ENCODE data around the gene ELANE.
"Not testable (repeated sequence)": the region's sequence is repeated elsewhere in the genome, so short reads cannot be mapped to it uniquely, and the experiment has no call there.

ELANE gene

DNA sequence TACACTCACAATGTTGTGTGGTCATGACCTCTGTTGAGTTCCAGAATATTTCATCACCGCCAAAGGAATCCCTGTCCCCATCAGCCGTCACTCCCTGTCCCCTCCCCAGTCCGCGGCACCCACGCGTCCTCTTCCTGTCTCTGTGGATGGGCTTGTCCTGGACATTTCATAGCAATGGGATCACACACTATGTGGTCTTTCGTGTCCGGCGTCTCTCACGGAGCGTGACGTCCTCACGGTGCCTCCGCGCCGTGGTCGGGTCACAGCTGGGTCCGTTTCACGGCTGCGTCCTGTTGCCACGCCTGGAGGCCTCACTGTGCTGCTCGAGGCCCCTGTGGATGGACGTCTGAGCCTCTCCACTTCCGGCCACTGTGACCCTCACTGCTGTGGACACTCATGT lies 17.9 kb upstream of the ELANE start:
- intact Hi-C loops (cut with DNase I), result no loop called here
- DNase-seq, result no peak

- no peak for DNase-seq
- intact Hi-C loops (cut with DNase I), result no loop called here
Observed at GRCh38 chr19:835210-835810, 16.8 kb upstream of the ELANE start.

DNA sequence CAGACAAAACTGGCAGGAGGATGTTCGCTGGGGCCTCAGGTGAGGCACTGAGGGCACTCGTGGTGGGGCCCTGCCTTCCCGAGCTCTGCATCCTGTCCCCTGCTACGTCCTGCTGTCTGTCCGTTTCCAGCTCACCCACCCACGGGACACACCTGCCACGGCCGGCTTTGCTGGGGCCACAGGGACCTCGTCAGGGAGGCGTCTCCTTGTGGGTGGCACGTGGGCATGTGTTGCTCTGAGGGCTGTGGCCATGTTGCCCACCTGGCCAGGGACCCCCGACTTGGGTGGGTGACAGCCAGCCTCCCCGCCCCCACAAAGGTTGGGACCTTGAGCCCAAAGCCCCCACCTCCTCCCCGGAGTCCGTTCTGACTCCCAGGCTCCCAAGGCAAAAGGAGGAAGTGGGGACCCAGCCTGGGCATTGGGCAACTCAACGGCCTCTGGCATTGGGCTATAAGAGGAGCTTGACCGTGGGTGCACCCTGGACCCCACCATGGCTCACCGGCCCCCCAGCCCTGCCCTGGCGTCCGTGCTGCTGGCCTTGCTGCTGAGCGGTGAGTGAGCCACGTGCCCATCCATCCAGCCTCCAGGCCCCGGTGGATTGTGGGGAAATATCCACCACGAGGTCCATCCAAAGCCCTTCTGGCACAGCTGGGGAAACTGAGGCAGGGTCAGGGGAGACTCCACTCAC lies 11.4 kb upstream of the ELANE start, which contains the start of gene PRTN3:
Gene PRTN3 (plus strand): TSS at position 481 of the 688 bp plus-strand sequence. CDS start 10 bp downstream, at position 491.
- no peak for DNase-seq

GRCh38 chr19:842802-843179 lies 9.3 kb upstream of the ELANE start:
- intact Hi-C loops (cut with DNase I), result not testable (repeated sequence)

More for the DNA sequence above, 11.4 kb upstream of the ELANE start, which contains the start of gene PRTN3:
- intact Hi-C loops (cut with DNase I), result no loop called here

DNA sequence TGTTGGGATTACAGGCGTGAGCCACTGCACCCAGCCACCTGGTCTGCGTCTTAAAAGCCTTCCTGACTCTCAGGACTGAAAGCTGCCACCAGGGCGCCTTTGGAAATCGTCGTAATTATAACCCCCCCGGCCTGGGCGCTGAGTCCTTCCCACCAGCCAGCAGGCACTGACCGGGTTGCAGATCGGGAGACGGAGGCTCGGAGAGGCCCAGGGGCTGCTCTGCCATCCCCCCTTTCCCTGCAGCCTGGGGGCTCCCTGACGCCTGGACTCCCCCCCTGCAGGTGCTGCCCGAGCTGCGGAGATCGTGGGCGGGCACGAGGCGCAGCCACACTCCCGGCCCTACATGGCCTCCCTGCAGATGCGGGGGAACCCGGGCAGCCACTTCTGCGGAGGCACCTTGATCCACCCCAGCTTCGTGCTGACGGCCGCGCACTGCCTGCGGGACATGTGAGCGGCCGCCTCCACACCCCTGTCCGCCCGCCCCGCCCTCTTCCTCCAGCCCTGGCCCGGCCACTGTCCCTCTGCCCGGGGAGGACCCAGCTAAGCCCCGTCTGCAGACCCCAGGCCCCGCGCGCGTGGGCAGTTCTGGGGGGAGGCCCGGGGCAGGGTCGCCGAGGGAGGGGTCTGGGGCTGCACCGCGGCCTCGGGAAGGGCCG lies 8.8 kb upstream of the ELANE start:
- peak in 5 of 42 donors; percentile 25 to 58 (median 38) for DNase-seq
- intact Hi-C loops (cut with DNase I), result no loop called here

More at GRCh38 chr19:842802-843179, 9.3 kb upstream of the ELANE start:
- DNase-seq, result not testable (repeated sequence)

GRCh38 chr19:843836-844545 lies 8.1 kb upstream of the ELANE start:
- intact Hi-C loops (cut with DNase I), result no loop called here
- DNase-seq, result no peak

- peak in 4 of 42 donors; percentile 18 to 49 (median 31) for DNase-seq
- intact Hi-C loops (cut with DNase I), result no loop called here
Observed at GRCh38 chr19:844546-844971, 7.5 kb upstream of the ELANE start.

DNA sequence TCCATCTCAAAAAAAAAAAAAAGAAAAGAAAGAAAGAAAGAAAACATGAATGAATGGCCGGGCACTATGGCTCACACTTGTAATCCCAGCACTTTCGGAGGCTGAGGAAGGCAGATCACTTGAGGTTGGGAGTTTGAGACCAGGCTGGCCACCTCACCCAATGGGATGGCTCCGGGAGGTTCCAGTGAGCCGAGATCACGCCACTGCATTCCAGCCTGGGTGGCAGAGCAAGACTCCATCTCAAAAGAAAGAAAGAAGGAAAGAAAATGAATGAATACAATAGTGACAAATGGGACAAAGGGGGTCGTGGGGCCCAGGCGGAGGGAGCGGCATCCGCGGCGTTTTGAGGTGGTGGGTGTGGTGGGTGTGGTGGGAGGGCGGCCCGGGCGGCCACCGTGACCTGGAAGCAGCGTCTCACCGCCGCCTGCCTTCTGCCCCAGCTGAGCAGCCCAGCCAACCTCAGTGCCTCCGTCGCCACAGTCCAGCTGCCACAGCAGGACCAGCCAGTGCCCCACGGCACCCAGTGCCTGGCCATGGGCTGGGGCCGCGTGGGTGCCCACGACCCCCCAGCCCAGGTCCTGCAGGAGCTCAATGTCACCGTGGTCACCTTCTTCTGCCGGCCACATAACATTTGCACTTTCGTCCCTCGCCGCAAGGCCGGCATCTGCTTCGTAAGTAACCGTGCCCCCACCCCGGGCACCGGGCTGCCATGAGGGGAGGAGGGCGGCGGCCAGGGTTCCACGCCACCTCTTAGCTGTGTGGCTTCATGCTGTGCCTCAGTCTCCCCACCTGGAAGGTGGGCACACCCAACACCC lies 6.2 kb upstream of the ELANE start:
- no peak for DNase-seq
- intact Hi-C loops (cut with DNase I), result no loop called here

DNA sequence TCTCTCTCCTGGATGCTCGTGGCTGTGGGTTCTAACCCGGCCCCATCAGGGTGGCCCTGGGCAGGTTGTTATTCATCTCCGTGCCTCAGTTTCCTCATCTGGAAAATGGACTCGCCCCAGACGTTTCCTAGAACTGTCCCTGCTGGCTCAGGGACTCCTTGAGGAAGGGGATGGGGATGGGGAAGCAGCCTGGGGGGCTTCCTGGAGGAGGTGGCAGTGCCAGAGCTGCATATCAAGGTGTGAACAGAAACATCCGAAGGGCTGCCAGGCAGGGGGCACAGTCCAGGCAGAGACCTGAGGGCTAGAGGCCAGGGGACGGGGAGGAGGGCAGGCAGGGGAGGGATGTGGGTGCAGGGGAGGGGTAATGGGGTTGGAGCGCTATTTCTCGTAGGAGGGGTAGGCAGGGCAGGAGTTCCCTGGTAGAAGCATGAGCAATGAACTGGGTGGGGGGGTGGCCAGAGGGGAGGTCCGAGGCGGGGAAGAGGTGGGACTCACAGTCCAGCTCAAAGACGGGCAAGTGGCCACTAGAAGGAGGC lies 3.6 kb upstream of the ELANE start:
- intact Hi-C loops (cut with DNase I), result no loop called here
- DNase-seq, result no peak

GRCh38 chr19:849195-849594 lies 2.9 kb upstream of the ELANE start:
- DNase-seq; intact Hi-C loops (cut with DNase I): not testable (repeated sequence)

- intact Hi-C loops (cut with DNase I), result no loop called here
- peak in 20 of 42 donors; percentile 19 to 72 (median 47) for DNase-seq
Observed at GRCh38 chr19:850221-850978, 1.7 kb upstream of the ELANE start.

GRCh38 chr19:850979-851335 lies 1.1 kb upstream of the ELANE start:
- intact Hi-C loops (cut with DNase I), result no loop called here
- no peak for DNase-seq

GRCh38 chr19:853014-853585 lies 997 bp downstream of the ELANE start:
- no peak for DNase-seq
- intact Hi-C loops (cut with DNase I), result no loop called here

- intact Hi-C loops (cut with DNase I); DNase-seq: not testable (repeated sequence)
Observed at GRCh38 chr19:853614-854220, 1.6 kb downstream of the ELANE start.

GRCh38 chr19:854549-854948 lies 2.4 kb downstream of the ELANE start:
- intact Hi-C loops (cut with DNase I), result no loop called here
- DNase-seq, result no peak

- DNase-seq, result no peak
- intact Hi-C loops (cut with DNase I), result loop anchor here (5.0 kb wide), 1 partner anchor 67 kb away; no protein-coding TSS in a partner anchor
Observed at GRCh38 chr19:855142-855541, 3.0 kb downstream of the ELANE start.

- no peak for DNase-seq
- intact Hi-C loops (cut with DNase I), result loop anchor here (5.0 kb wide), 1 partner anchor 67 kb away; no protein-coding TSS in a partner anchor
Observed at GRCh38 chr19:855566-856120, 3.5 kb downstream of the ELANE start.

Measured in head of caudate nucleus (tissue), 42 donors.